ENCODE measurements around the gene LYVE1.

Gene LYVE1

DNA sequence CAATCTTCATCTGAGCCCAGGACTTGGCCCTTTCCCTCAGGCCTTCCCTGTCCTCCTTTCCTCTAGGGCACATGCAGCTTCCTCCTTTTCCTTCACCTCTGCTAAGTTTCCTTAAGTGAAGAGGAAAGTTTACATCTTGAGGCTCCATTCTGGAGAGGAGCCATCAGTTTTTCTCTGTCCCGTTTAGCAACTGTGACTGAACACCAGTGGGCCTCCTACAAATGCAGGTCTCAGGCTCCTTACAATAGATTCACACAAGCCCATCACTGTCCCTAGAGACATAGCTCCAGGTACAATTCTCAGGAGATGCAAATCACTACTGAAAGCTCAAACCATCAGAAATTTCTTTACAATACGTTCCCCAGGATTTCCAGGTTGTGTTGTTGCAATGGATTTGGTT, 23.3 kb upstream of the LYVE1 start:
- DNase-seq = no peak

DNA sequence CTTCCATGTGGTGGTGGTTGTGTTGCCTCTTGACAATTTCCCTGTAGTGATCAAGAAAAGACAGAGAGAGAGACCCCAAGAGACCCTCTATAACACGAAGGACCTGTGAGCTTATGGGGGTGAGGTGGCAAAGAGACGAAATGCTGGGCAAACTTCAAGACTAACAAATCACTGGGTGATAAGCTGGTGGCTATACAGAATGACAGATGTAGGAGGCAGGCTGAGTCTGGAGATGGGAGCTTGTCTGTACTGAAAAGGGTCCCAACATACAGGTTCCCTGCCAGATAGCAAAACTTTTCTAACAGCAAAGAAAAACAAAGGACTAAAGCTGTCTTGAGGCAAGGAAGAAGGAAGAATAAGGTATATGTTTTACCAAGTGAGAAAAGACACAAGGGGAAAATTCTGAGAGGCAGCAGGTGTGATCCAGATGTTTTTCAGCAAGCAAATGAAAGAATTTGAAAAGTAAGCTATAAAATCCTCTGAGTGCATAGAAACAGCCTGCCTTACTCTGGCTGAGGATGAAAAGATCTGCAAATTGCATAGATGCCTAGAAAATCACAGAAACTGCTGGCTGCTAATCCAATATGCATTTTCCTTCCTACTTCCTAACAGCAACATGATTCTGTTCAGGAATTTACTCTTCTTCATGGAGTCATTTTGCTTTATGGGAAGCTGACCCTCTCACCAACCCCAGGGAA, 21.9 kb upstream of the LYVE1 start:
- DNase-seq = no peak

DNA sequence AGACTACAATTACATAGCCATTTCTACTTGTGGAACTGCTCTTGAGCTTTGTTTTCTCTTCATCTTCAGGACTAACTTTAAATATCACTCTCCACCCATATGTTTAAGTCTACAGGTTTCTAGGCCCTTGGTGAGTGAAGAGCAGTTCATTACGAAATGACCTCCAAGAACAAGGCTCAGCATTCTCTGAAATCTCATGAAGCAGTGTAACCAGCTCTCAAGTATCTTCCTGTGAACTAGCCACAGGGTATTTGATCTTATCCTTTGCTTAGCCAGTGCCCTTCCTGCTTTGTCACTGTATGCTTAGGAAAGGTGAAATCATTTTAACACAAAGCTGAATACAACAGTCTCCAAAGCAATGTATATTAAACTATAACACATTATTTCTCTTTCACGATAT, 20.4 kb upstream of the LYVE1 start:
- DNase-seq = no peak

DNA sequence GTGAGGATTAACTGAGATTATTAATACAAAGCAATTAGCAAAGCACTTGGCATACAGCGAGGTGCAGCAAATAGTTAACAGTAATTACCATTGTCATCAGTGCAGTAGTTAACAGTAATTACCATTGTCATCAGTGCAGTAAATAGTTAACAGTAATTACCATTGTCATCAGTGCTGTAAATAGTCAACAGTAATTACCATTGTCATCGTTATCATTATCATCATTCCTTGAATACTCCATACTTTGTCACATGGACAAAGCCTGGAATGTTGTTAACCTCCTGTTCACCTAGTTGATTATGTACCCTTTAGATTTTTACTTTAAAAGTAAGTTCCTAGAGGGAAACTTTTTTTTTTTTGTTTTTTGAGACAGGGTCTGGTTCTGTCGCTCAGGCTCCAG, 19.5 kb upstream of the LYVE1 start:
- DNase-seq = no peak

DNA sequence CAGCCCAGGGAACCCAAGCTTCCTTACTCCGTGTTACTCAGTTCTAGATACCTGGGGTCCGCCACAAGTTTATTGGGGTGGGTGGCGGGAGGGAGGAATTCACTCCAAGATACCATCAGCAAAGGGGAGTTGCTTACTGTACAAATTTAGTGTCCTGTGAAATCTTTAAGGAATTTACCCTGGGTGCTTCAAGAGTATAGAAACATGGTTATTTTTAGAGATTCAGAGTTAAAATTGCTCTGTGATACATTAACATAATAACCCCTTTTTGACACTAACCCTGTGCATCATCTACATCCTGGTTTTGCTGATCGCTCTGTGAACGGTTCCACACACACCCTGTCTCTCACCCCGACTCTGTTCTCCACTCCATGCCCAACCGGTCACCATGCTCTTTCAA, 18.9 kb upstream of the LYVE1 start:
- DNase-seq = no peak

DNA sequence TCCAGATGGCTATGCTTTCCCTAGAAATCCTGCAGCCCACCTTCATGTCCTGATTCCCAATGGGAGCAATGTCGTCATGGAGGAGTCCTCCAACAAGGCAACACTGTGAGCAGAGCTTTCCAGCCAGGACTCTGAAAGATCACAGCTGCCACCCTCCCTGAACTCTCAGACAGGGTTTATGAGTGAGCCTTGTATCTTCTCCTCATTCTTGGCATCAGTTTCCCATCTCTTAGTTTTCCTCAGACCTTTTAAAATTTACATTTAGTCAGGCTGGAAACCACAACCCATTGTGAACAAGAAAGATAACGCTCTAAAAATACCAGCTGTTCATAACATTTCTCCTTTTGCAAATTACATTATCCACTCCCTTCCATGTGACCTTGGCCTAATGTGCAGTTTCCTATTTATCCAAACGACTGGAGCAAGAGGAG, 15.6 kb upstream of the LYVE1 start:
- no peak for DNase-seq

DNA sequence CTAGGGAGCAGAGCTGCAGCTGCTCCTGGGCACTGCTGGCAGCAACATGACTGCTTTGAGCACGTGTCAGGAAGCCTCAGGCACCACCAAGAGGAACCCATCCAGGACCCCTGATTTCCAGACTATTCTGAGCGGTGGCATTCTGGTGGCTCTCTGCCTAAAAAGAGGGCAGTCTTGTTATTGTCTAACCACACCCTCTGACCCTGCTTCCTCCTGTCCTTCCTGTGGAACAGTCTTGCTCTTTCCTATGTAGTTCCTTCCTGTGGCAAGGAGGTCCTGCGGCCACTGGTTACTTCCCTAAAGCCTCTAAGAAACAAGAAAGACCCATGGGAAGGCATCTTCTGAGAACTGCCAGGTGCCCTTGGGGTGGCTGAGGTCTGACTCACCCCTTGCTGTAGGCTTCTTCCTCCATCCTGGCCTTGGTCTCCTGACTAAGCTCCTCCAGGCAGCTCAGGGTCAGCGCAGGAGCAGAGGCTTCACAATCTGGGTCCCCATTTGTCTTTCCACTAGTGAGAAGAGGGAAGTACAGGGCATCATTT, 13.1 kb upstream of the LYVE1 start:
- DNase-seq = no peak

DNA sequence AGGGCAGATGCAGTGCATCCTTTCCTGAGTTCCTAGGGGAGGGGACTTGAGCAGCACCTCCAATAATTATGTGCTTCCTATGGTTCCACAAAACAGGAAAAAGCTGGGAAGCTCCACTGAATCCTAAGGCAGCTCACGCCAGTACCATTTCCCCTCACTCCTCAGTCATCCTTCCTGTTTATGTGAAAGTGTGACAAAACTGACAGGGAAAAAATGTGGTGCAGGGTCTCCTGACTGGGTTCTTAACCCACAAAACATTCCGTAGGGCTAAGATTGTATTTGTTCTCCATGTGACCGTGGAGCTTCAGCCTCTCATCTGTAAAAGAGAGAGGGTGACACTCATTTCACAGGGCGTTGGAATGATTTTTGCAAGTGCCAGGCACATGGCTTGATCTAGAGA, 12.2 kb upstream of the LYVE1 start:
- DNase-seq = no peak

DNA sequence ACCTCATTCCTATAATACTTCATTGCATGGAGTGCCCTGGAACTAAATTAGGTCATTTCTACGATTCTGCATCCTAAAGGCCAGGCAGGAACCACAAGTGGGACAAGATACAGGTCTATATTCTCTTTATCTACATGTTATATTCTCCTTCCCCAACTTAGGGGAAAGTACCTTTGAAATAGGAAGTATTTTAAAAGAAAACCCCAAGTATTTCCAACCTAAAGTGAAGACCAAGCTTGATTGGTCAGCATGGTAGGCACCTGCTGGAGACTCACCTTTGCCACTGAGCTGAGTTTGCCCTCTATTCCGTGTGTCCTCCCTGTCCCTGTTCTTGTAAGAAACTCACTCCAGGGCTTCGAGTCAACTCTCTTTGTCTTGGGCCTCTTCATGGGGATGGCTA, 11.2 kb upstream of the LYVE1 start:
- DNase-seq = no peak

DNA sequence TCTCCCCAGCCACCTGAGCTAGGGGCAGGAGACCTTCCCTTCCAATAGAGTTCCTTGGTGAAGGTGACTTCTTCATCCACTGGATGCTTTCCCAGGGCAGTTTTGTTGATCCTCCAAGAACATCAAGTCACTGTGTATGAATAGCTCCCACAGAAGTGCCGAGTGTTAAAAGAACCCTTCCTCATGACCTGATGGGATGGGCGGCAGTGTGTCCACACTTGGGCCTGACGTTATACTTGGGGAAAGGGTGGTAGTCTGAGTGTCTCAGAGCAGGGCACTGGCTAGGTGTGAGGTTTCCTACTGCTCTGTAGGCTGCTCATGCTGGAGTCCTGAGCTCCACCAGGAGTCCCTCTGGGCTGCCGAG, 7.6 kb upstream of the LYVE1 start:
- no peak for DNase-seq

DNA sequence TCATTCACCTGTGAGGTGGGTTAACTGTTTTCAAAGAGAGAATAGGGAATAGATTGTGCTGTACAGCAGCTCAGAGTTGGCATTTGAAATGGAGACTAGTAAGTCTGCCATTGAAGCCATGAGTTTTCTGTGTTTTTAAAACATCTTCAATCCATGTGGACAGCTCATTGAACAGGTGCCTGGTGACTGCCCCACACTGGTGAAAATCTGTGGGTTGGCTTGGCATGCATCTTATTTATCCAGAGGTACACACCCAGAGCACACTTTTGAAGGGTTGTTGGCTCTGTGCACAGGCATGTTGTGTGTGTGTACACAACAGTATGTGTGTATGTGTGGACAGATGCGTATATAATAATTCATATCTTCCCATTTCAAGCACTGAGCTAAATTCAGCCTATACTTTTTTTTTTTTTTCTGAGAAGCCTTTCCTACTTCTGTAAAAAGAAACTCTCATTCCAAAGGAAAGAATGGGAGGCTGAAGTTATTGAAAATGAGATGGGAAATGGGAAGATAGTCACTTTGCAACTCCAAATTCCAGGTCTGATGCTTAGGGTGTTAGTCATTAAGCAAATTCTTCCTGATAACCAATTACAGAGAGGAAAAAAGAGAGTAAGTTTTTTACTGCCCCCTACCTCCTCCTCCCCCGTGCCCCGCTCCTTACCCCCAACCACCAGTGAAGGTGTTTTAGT, 7.0 kb upstream of the LYVE1 start:
- DNase-seq = no peak

DNA sequence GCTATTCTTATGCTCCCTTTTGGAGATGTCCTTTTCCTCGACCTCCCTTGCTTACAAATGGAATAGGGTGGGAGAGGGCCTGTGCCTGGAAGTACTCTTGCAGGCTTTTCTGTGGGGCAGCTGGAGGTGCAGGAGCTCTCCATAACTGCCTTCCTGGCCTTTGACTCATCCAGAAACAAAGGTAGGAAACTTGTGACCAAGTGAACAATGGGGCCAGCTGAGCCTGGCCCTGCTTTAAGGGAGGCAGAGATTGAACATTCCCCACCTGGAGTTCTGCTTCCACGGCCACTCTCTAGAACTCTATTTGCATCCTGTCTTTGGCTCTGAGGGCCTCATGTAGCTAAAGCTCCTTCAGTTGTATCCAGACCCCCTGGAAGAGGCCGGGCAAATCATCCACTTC, 5.1 kb upstream of the LYVE1 start:
- no peak for DNase-seq

DNA sequence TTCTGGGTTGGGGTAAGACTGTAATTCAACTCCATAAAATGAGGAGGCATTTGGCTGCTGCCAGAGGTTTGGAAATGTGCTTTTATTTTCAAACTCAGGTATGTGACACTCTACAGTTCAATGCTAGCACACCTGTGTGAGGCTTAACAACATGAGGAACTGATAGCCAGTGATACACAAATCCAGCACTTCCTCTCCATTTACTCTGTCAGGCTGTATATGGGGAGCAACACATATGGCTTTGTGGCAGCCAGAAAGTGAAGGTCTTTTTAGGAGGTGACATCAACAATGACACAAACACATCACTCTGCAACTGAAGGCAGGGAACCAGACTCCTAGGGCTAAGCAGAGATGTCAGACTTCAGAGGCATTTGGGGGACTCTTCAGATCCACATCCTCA, 4.6 kb upstream of the LYVE1 start:
- DNase-seq = no peak

DNA sequence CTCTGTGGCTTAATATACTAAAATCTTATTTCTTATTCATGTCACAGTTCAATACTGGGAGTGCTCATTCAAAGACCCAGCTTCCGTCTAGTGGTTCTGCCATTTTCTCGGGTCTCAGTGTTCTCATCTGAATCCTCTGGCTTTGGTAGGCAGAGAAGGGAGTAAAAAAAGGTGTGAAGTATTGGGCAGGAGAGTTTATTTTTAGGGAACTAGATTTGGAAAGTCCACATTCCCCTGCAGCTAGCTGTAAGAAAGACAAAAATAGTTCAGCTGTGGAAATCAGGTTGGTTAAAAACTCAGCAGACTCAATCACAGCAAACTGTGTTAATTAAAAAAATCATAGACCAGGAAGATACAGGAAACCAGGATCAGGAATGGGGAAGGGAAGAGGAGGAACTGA, 4.1 kb upstream of the LYVE1 start:
- no peak for DNase-seq

DNA sequence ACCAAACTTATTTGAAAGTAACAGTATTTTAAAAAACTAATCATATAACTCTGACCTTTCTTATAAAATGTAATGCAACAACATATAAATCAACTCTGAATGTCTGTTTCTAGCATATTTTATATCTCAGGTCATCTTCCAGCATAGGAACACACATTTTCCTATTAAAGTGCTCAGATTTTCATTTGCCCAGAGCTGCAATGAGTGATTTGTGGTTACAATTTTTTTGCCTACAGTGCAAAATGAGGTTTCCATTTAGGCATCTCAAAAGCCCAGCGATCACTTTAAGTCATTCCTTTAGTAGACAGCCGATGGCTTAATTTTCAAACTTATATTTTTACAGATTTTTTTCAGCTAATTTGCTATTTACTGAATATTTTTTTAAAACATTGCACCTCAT, 1.0 kb downstream of the LYVE1 start:
- DNase-seq = no peak

DNA sequence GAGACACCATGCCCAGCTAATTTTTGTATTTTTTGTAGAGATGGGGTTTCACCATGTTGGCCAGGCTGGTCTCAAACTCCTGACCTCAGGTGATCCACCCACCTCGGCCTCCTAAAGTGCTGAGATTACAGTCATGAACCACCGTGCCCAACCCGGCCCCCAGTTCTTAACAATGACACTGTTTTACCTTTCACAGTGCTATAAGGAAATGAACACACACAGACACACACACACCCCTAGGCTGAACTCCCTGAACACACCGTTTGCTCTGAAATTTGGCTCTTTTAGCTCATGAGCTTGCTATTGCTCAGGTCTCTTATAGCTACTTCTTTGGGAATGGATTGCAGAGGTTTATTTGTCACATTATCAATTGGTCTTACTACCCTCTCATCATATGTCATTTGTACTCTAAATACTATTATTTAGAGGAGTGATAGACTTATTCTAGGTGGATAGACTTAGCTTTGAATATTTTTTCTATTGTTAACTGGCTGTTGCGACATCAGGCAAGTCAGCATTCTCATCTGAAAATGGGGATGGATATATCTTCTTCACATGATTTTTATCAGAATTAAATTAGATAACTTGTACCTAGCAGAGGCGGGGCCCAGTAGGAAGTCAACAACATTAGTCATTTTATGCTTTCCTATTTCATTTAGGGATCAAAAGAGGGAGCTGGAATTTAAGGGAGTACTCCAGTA, 2.1 kb downstream of the LYVE1 start:
- DNase-seq = no peak

DNA sequence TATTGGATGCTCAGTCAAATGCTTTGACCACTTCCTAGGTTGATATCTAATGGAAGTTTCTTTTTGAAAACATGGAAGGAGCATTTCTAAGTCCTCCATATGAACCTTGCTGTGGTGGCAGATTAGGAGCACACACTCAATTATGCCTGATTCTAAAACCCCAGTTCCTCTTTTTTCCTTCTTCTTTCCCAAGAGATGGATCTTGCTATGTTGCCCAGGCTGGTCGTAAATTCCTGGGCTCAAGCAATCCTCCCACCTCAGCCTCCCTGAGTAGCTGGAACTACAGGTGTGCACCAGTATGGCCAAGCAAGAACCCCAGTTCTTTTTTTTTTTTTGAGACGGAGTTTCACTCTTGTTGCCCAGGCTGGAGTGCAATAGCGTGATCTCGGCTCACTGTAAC, 3.0 kb downstream of the LYVE1 start:
- no peak for DNase-seq

DNA sequence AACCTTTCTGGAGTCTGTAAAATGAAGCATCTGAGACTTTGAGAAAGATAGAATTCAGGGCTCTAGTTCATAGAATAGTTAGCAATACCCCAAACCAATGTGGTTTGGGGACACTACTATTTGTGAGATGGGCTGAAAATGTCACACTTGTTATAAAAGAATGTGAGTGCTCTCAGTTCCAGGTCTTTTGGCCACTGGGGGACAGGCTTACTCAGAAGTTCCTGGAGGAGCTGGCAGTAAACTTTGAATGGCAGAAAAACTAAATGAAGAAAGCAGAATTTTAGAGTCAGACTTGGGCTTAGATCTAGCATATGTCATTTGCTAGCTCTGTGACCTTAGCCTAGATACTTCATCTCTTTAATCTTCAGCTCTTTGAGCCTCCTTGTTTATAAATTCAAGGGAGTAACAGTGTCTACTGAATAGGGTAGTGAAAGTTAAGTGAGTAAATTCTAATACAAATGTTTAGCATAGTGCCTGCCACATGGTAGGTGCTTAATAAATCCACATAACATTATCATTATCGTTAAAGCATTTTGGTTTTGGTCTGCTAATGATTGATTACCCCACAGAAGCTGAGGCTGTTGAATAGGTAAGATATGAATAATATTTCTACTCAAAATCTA, 3.7 kb downstream of the LYVE1 start:
- no peak for DNase-seq

DNA sequence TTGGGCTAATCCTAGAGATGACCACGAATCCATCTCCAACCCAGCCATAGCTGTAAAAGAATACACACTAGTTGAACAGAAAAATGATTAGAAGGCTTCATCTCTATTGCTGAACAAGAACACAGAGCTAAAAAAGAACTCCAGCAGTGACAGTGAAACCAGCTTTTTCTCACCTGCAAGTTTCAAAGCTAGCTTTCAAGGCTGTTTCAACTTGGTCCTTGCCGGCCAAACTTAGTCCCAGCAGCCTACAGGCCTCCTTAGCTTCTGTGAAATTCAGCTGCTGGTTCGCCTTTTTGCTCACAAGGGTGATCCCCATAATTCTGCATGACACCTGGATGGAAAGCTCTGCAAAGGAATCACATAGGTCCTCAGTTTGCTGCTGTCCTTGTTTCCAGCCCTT, 4.4 kb downstream of the LYVE1 start:
- no peak for DNase-seq

DNA sequence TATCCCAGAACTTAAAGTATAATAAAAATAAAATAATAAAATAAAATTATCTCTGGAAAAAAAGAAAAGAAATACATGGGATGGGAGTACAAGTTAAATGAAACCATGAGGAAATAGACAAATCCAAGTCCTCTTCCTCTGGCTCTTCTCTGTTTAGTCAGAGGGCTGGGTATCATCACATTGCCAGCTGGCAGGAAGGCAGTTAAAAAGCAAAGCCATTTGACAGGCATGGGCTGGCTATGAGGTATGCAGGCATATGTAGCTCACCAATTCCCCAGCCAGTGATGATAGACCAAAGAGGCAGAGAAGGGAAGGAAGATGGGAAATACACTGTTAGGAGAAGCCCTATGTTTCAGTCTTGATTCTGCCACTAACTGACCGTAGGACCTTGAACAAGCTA, 6.5 kb downstream of the LYVE1 start:
- no peak for DNase-seq

DNA sequence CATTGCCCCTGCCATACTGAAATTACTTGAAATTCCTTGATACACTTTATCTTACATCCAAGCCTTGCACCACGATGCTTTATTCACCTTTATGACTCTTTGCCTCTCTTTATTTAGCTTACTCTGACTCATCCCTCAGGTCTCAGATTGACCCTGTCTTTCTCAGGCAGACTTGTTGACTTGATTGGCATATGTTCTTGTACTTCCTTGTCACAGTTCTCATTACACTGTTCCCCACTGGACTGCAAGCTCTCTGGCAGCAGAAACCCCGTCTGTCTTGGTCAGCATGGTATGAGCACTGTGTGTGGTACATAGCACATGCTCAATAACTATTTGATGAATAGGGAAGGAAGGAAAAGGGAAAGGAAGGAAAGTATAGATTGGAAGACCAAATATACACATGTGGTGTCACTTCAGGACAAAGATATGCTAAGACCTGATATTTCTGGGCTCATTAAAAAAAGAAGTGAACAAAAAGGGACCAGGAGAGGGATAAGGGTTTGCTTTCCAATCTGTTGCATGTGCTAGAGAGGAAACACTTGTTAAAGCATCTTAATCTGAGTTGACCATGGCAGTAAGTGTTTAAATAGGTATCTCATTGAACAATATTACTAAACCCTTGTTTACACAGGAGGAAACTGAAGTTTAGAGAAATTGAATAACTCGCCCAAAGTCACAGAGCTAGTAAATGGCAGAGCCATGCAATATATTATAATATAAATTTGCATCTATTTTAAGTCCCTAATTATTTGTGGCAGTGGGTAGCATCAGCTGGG, 7.2 kb downstream of the LYVE1 start:
- no peak for DNase-seq

DNA sequence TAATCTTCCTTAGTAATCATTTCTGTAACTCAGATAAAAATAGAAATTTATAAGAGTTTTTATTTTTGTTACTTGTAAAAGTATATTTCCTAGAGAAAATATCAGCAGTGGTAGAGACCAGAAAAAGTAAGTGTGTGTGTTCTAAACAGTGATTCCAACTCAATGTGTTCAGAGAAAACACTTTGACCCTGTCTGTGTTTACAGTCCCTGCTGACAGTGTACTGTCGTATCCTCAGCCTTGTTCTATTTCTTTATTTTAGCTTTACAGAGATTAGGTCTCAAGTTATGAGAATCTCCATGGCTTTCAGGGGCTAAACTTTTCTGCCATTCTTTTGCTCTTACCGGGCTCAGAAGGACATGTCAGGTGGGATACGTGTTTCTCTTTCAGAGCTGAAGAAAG, 10.2 kb downstream of the LYVE1 start:
- no peak for DNase-seq

DNA sequence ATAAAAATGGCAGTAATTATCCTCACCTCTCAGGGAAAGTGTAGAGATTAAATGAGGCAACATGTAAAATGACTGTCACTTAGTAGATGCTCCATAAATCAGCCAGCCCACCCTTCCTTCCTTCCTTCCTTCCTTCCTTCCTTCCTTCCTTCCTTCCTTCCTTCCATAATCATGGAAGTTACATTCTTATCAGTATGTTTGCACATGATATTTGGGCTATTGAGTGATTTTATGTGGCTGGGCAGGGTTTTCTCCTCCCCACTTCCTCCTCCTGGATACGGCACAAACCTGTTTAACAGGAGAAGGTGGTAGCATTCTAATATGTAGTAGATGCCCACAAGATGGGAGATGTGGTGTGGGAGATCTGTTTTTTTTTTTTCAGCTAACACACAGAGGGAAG, 11.9 kb downstream of the LYVE1 start:
- no peak for DNase-seq
